Measurements from ENCODE around the gene RPL36.

The RPL36 gene

DNA sequence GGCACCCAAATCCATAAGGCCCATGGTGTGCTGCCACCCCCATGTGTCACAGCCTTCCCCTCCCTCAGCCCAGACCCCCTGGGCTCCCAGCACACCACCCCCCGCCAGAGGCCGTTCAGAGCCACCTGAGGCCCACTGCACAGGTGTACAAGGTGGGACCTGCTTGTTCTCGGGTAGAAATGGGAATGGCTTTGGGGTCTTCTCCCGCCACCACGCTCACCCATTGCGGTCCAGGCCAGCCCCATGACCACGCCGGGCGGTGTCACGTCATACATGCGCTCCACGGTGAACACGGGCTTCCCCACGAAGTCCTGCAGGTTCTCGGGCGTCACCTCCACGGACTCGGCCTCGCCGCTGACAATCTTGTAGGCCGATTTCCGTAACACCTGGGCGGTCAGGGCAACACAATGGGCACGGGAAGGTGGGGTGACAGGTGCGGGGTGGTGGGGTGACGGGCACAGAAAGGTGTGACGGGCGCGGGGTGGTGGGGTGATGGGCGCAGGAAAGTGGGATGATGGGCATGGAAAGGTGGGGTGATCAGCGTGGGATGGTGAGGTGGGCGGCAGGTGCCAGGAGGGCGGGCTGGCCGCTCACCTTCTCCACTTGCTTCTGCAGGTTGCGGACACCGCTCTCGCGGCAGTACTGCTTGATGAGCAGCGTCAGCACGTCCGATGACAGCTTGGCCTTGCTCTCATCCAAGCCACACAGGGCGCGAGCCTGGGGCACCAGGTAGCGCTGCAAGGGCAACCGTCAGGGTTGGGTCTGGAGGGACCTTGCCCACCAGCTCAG is 4.3 kb downstream of the RPL36 start:
- no peak for DNase-seq (ENCODE audit: extremely low spot score)
- POLR2A ChIA-PET = interaction anchor here (1.3 to 2.4 kb wide), 2 partner anchors 24 to 26 kb away, joined by 6 to 12 read pairs; partner anchors contain the start of genes CATSPERD and LONP1
- TF ChIP-seq CTBP1 (IDR thresholded peaks at IDR 0.05; ENCODE audit: borderline replicate concordance) = no peak
- no peak for TF ChIP-seq SP1 (IDR thresholded peaks at IDR 0.05)
- TF ChIP-seq BHLHE40 (IDR thresholded peaks at IDR 0.05; ENCODE audit: borderline replicate concordance) = no peak
- TF ChIP-seq ELF4 (IDR thresholded peaks at IDR 0.05) = no peak
- no peak for TF ChIP-seq TARDBP (IDR thresholded peaks at IDR 0.05)
- TF ChIP-seq SUZ12 (IDR thresholded peaks at IDR 0.05) = no peak
- TF ChIP-seq ARNT (IDR thresholded peaks at IDR 0.05) = no peak
- no peak for TF ChIP-seq LEF1 (IDR thresholded peaks at IDR 0.05; ENCODE audit: borderline replicate concordance)
- no peak for TF ChIP-seq ZNF384 (IDR thresholded peaks at IDR 0.05)
- TF ChIP-seq FOXM1 (IDR thresholded peaks at IDR 0.05; ENCODE audit: borderline replicate concordance) = no peak
- CTCF ChIA-PET = no interaction called here

DNA sequence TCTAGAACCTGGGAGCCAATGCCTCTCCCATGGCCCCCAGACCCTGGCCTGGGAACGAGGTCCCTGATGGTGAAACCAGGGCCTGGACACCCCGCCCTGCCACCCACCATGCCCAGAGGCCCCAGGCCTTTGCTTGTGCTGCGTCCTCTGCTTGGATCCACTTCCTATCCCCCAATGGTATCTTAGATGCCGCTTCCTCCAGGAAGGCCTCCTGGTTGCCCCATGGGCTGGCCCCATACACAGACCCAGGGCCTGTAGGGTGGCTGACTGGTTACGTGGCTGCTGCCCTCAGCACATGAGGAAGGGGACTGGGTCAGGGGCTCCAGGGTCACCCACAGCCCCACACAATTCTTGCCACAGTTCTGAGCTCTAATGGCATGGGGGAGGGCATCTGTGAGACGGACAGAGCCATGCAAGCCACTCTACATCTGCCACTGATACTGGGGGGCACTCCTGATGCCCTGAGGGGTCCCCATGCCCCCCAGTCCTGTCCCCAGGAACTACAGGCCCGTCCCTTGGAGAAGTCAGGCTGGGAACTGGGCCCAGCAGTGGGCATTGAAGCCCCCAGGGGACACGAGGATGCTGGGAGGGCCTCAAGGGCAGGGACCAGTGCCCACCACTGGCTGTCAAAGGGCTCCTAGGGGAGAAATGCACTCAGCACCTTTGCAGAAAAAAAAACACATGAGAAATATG is 5.0 kb downstream of the RPL36 start:
- TF ChIP-seq CTBP1 (IDR thresholded peaks at IDR 0.05; ENCODE audit: borderline replicate concordance) (no peak), FOXK2 (IDR thresholded peaks at IDR 0.05) (no peak), NFRKB (IDR thresholded peaks at IDR 0.05) (no peak), ARNT (IDR thresholded peaks at IDR 0.05) (no peak), HDGF (IDR thresholded peaks at IDR 0.05; ENCODE audit: borderline replicate concordance) (peak; percentile 16; the same call in 1 of the 2 replicates), FOXM1 (IDR thresholded peaks at IDR 0.05; ENCODE audit: borderline replicate concordance) (no peak)
- ChIA-PET POLR2A (interaction anchor here (1.5 to 2.4 kb wide), 2 partner anchors 23 to 25 kb away, joined by 12 read pairs; partner anchors contain the start of genes CATSPERD and LONP1), CTCF (interaction anchor here (0.5 kb wide), 1 partner anchor 147 kb away, joined by 3 read pairs; no protein-coding TSS in a partner anchor)
- no peak for DNase-seq (ENCODE audit: extremely low spot score)

DNA sequence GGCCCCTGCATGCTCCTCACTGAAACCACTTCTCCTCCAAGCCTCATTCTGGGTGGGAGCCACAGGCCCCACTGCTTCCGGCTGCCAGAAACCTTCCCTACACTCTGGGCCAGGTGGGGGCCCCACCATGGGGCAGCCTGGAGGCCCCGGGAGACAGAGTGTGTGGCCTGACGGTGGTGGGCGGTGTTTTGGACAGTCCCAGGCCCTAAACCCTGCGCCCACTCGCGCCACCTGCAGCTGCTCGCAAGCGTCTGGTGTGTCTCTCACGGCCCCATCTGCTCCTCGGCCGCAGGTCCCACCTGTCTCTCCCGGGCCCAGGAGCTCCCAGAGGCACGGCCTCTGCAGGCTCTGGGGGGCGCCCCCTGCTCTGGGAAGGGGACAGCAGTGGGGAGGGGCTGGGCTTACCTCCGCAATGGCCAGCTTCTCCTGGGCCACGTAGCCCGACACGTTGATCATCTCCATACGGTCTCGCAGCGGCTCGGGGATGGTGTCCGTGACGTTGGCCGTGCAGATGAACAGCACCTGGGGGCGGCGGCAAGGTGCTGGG is 5.6 kb downstream of the RPL36 start:
- CTCF ChIA-PET = interaction anchor here (0.5 kb wide), 1 partner anchor 148 kb away, joined by 3 read pairs; no protein-coding TSS in a partner anchor
- DNase-seq (ENCODE audit: extremely low spot score) = no peak

DNA sequence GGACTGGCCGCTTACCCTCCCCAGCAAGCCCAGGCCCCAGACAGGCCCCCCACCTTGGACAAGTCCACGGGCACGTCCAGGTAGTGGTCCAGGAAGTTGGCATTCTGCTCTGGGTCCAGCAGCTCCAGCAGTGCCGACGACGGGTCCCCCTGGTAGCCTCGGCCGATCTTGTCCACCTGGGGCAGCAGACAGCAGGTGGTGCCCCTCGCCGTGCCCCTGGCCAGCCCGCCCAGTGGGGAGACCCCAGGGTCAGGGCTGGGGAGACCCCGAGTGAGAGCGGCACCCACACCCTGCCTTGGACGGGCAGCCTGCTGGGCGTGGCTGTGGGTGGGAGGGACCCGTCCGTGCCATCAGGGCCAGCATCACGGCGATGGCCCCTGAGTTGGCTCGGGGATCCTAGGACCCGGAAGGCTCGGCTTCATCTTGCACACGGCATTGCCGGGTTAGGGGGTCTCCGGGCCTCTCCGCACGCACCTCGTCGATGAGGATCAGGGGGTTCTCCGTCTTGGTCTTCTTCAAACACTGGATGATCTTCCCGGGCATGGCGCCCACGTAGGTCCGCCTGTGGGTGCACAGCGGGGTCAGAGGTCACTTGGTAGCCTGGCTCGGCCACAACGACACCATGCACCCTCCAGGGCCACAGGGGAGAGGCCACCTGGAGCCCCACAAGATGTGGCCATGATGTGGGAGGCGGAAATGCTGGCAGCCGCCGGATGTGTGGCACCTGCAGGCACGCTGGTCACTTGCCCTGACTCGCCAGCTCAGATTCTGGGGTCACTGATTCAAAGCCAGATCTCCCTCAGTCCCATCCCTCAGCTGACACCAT is 6.3 kb downstream of the RPL36 start:
- DNase-seq (ENCODE audit: extremely low spot score) = no peak
- no peak for TF ChIP-seq ZNF384 (IDR thresholded peaks at IDR 0.05)
- 0 out of 2 replicates have a peak, but pooled peaks have one; percentile 5 for TF ChIP-seq ELF4 (IDR thresholded peaks at IDR 0.05)
- POLR2A ChIA-PET = interaction anchor here (1.5 kb wide), 1 partner anchor 23 kb away, joined by 12 read pairs; the partner anchor contains the start of genes CATSPERD and LONP1
- CTCF ChIA-PET = no interaction called here

More for the DNA sequence above, 5.6 kb downstream of the RPL36 start:
- POLR2A ChIA-PET = interaction anchor here (1.5 kb wide), 1 partner anchor 24 kb away, joined by 12 read pairs; the partner anchor contains the start of genes CATSPERD and LONP1
- TF ChIP-seq FOXK2 (IDR thresholded peaks at IDR 0.05) = no peak
- no peak for TF ChIP-seq SP1 (IDR thresholded peaks at IDR 0.05)
- no peak for TF ChIP-seq SUZ12 (IDR thresholded peaks at IDR 0.05)
- TF ChIP-seq TARDBP (IDR thresholded peaks at IDR 0.05) = no peak
- no peak for TF ChIP-seq HDGF (IDR thresholded peaks at IDR 0.05; ENCODE audit: borderline replicate concordance)
- TF ChIP-seq, protein P1, sequence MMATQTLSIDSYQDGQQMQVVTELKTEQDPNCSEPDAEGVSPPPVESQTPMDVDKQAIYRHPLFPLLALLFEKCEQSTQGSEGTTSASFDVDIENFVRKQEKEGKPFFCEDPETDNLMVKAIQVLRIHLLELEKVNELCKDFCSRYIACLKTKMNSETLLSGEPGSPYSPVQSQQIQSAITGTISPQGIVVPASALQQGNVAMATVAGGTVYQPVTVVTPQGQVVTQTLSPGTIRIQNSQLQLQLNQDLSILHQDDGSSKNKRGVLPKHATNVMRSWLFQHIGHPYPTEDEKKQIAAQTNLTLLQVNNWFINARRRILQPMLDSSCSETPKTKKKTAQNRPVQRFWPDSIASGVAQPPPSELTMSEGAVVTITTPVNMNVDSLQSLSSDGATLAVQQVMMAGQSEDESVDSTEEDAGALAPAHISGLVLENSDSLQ (IDR thresholded peaks at IDR 0.05) = no peak
- no peak for TF ChIP-seq BHLHE40 (IDR thresholded peaks at IDR 0.05; ENCODE audit: borderline replicate concordance)
- no peak for TF ChIP-seq NFRKB (IDR thresholded peaks at IDR 0.05)
- TF ChIP-seq ZNF384 (IDR thresholded peaks at IDR 0.05) = no peak
- no peak for TF ChIP-seq FOXM1 (IDR thresholded peaks at IDR 0.05; ENCODE audit: borderline replicate concordance)
- no peak for TF ChIP-seq CTBP1 (IDR thresholded peaks at IDR 0.05; ENCODE audit: borderline replicate concordance)
- TF ChIP-seq FOXA1 (IDR thresholded peaks at IDR 0.05) = no peak

DNA sequence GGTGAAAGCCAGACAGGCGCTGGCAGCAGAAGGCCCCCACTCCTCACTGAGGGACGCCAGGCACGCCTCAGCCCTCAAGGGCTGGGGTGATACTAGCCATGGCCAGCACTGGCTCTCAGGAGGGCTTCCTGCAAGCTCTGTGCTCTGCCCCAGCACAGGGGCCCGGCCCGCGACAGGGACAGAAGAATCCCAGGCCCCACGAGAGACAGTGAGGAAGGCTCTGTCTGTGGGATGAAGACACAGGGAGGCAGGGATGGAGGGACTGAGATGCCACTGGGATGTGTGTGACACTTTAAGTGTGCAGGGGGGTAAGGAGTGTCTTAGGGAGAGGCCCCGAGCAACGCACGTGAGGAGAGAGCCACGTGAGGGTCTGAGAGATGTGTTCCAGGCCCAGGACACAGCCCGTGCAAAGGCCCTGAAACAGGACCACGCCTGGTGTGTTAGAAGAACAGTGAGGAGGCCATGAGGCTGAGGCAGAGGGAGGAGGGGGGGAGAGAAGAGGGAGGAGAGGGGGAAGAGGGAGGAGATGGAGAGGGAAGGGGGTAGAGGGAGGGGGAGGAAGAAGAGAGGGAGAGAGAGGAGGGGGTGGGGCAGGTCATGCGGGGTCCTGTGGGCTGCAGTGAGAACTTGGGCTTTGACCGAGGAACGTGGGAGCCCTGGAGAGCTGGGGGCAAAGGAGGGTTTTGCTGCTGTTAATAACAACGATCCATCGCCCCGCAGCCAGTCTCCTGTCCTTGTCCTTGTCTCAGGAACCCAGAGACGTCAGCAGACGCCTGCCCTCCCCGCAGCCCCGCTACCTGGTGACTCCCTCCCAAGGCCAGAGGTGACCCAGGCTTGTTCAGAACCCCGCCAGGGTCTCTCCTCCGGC is 7.2 kb downstream of the RPL36 start:
- POLR2A ChIA-PET = interaction anchor here (1.5 to 2.6 kb wide), 4 partner anchors 8 to 23 kb away, joined by 5 to 14 read pairs (median 10); partner anchors contain the start of genes CATSPERD, LONP1 and RPL36
- no peak for DNase-seq (ENCODE audit: extremely low spot score)

More for the DNA sequence above, 7.2 kb downstream of the RPL36 start:
- TF ChIP-seq NFRKB (IDR thresholded peaks at IDR 0.05) = no peak
- TF ChIP-seq BHLHE40 (IDR thresholded peaks at IDR 0.05; ENCODE audit: borderline replicate concordance) = no peak
- TF ChIP-seq SP1 (IDR thresholded peaks at IDR 0.05) = no peak
- no peak for TF ChIP-seq SUZ12 (IDR thresholded peaks at IDR 0.05)
- CTCF ChIA-PET = no interaction called here

Data from HEK293T (cell line).